ENCODE data around the gene ANO8. TPM values are rescaled to one million over a fixed set of nuclear protein-coding genes. Genes with fewer than 3 reads are reported as not detected.

Gene ANO8
- total and polyA plus RNA-seq, 2 of the 13 experiments (the other 11 are each of a cell fraction or from before 2014, with no cell fraction given), result 1.8 to 3.5 TPM

DNA sequence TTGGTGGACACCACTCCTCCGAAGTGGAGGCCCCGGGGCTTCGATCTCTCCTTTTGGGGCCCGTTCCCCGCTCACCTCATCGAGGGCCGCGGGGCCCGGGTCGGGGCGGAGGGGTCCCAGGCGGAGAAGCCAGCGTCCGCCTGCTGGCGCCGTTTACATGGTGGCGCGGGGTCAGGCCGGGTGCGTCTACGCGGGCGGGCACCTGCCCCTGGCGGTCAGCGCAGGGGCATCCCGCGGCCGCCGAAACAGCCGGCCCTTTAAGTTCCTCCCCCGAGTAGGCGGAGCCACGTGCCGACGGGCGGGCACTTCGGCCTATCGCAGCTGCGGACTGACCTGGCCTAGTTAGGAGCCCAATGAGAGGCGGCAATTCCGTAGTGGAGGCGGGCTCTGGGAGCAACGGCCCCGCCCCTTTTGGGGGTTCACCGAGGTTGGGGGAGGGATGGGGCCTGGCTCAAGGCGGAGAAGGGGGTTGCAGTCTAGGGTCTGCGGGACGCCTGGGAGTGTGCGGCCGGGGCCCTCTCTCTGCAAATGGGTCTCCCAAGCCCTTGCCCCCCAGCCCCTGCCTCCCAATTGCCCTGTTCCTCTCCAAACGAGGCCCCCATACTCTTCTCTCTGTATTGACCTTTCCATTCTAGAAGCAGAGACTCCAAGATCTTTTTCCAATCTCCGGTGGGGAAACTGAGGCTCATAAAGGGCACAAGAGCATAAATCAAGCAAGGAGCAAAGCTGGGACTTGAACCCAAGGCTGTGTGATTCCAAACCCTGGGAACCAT is 31.3 kb downstream of the ANO8 start, which contains the start of gene ABHD8 (continued):
- TF ChIP-seq, protein P1, sequence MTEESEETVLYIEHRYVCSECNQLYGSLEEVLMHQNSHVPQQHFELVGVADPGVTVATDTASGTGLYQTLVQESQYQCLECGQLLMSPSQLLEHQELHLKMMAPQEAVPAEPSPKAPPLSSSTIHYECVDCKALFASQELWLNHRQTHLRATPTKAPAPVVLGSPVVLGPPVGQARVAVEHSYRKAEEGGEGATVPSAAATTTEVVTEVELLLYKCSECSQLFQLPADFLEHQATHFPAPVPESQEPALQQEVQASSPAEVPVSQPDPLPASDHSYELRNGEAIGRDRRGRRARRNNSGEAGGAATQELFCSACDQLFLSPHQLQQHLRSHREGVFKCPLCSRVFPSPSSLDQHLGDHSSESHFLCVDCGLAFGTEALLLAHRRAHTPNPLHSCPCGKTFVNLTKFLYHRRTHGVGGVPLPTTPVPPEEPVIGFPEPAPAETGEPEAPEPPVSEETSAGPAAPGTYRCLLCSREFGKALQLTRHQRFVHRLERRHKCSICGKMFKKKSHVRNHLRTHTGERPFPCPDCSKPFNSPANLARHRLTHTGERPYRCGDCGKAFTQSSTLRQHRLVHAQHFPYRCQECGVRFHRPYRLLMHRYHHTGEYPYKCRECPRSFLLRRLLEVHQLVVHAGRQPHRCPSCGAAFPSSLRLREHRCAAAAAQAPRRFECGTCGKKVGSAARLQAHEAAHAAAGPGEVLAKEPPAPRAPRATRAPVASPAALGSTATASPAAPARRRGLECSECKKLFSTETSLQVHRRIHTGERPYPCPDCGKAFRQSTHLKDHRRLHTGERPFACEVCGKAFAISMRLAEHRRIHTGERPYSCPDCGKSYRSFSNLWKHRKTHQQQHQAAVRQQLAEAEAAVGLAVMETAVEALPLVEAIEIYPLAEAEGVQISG (CRISPR knock-in tag; IDR thresholded peaks at IDR 0.05), result peak; percentile 50; the same call in 1 of the 2 replicates
- TF ChIP-seq, protein P2, sequence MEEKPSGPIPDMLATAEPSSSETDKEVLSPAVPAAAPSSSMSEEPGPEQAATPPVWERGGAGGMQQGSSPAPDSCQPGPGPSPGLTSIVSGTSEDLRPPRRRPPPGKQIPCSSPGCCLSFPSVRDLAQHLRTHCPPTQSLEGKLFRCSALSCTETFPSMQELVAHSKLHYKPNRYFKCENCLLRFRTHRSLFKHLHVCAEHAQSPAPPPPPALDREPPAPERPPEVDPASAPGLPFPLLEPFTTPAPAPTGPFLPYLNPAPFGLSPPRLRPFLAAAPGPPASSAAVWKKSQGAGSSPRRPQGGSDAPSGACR (CRISPR knock-in tag; IDR thresholded peaks at IDR 0.05), result 0 out of 2 replicates have a peak, but pooled peaks have one; percentile 42
- TF ChIP-seq, protein P3, sequence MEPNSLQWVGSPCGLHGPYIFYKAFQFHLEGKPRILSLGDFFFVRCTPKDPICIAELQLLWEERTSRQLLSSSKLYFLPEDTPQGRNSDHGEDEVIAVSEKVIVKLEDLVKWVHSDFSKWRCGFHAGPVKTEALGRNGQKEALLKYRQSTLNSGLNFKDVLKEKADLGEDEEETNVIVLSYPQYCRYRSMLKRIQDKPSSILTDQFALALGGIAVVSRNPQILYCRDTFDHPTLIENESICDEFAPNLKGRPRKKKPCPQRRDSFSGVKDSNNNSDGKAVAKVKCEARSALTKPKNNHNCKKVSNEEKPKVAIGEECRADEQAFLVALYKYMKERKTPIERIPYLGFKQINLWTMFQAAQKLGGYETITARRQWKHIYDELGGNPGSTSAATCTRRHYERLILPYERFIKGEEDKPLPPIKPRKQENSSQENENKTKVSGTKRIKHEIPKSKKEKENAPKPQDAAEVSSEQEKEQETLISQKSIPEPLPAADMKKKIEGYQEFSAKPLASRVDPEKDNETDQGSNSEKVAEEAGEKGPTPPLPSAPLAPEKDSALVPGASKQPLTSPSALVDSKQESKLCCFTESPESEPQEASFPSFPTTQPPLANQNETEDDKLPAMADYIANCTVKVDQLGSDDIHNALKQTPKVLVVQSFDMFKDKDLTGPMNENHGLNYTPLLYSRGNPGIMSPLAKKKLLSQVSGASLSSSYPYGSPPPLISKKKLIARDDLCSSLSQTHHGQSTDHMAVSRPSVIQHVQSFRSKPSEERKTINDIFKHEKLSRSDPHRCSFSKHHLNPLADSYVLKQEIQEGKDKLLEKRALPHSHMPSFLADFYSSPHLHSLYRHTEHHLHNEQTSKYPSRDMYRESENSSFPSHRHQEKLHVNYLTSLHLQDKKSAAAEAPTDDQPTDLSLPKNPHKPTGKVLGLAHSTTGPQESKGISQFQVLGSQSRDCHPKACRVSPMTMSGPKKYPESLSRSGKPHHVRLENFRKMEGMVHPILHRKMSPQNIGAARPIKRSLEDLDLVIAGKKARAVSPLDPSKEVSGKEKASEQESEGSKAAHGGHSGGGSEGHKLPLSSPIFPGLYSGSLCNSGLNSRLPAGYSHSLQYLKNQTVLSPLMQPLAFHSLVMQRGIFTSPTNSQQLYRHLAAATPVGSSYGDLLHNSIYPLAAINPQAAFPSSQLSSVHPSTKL (CRISPR knock-in tag; IDR thresholded peaks at IDR 0.05), result no peak
- TF ChIP-seq, protein P4, sequence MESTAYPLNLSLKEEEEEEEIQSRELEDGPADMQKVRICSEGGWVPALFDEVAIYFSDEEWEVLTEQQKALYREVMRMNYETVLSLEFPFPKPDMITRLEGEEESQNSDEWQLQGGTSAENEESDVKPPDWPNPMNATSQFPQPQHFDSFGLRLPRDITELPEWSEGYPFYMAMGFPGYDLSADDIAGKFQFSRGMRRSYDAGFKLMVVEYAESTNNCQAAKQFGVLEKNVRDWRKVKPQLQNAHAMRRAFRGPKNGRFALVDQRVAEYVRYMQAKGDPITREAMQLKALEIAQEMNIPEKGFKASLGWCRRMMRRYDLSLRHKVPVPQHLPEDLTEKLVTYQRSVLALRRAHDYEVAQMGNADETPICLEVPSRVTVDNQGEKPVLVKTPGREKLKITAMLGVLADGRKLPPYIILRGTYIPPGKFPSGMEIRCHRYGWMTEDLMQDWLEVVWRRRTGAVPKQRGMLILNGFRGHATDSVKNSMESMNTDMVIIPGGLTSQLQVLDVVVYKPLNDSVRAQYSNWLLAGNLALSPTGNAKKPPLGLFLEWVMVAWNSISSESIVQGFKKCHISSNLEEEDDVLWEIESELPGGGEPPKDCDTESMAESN (CRISPR knock-in tag; conservative IDR thresholded peaks at IDR 0.05), result peak; percentile 56; the same call in 1 of the 2 replicates
- TF ChIP-seq BRD4 (CRISPR knock-in tag; IDR thresholded peaks at IDR 0.05), result peak; percentile 33; the same call in 1 of the 2 replicates
- TF ChIP-seq MATR3 (CRISPR knock-in tag; IDR thresholded peaks at IDR 0.05), result no peak
- TF ChIP-seq TEAD3 (CRISPR knock-in tag; optimal IDR thresholded peaks at IDR 0.05; ENCODE audit: borderline replicate concordance), result peak; percentile 36
- no peak for TF ChIP-seq ZBTB38 (CRISPR knock-in tag; IDR thresholded peaks at IDR 0.05)
- no peak for TF ChIP-seq TSC22D2 (CRISPR knock-in tag; IDR thresholded peaks at IDR 0.05; ENCODE audit: borderline replicate concordance)
- peak; percentile 61; the same call in 1 of the 2 replicates for TF ChIP-seq TAF1 (CRISPR knock-in tag; IDR thresholded peaks at IDR 0.05)
- TF ChIP-seq RFX5 (IDR thresholded peaks at IDR 0.05; ENCODE audit: low read depth, low read length), result no peak
- TF ChIP-seq, protein P5, sequence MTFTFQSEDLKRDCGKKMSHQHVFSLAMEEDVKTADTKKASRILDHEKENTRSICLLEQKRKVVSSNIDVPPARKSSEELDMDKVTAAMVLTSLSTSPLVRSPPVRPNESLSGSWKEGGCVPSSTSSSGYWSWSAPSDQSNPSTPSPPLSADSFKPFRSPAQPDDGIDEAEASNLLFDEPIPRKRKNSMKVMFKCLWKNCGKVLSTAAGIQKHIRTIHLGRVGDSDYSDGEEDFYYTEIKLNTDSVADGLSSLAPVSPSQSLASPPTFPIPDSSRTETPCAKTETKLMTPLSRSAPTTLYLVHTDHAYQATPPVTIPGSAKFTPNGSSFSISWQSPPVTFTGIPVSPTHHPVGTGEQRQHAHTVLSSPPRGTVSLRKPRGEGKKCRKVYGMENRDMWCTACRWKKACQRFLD (CRISPR knock-in tag; IDR thresholded peaks at IDR 0.05; ENCODE audit: borderline replicate concordance), result 0 out of 2 replicates have a peak, but pooled peaks have one; percentile 26
- TF ChIP-seq ZNF589 (CRISPR knock-in tag; conservative IDR thresholded peaks at IDR 0.05), result no peak
- peak; percentile 17; the same call in 1 of the 2 replicates for TF ChIP-seq STAG1 (CRISPR knock-in tag; IDR thresholded peaks at IDR 0.05)
- no peak for TF ChIP-seq HOXA7 (CRISPR knock-in tag; IDR thresholded peaks at IDR 0.05)
- TF ChIP-seq ZSCAN21 (CRISPR knock-in tag; IDR thresholded peaks at IDR 0.05; ENCODE audit: borderline replicate concordance), result no peak; the same call in 1 of the 2 replicates
